GM12872 (cell line): Measurements from ENCODE around the gene IGF2BP3.

ENCODE experiments used
- TF ChIP-seq, protein P1 (sequence below): IDR thresholded peaks from 3 replicates; pipeline ENCODE4 v1.5.1; 2011; ENCODE audit warnings: low read depth, mild to moderate bottlenecking, low read length, moderate library complexity; ENCODE audit not compliant: insufficient read depth

IGF2BP3 gene

GRCh38 chr7:23358152-23358674 is 112.1 kb downstream of the IGF2BP3 start:
- TF ChIP-seq, protein P1, sequence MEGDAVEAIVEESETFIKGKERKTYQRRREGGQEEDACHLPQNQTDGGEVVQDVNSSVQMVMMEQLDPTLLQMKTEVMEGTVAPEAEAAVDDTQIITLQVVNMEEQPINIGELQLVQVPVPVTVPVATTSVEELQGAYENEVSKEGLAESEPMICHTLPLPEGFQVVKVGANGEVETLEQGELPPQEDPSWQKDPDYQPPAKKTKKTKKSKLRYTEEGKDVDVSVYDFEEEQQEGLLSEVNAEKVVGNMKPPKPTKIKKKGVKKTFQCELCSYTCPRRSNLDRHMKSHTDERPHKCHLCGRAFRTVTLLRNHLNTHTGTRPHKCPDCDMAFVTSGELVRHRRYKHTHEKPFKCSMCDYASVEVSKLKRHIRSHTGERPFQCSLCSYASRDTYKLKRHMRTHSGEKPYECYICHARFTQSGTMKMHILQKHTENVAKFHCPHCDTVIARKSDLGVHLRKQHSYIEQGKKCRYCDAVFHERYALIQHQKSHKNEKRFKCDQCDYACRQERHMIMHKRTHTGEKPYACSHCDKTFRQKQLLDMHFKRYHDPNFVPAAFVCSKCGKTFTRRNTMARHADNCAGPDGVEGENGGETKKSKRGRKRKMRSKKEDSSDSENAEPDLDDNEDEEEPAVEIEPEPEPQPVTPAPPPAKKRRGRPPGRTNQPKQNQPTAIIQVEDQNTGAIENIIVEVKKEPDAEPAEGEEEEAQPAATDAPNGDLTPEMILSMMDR: no peak

GRCh38 chr7:23357190-23358093 is 112.8 kb downstream of the IGF2BP3 start:
- TF ChIP-seq, protein P1: 0 out of 3 replicates have a peak, but pooled peaks have one; percentile 22

DNA sequence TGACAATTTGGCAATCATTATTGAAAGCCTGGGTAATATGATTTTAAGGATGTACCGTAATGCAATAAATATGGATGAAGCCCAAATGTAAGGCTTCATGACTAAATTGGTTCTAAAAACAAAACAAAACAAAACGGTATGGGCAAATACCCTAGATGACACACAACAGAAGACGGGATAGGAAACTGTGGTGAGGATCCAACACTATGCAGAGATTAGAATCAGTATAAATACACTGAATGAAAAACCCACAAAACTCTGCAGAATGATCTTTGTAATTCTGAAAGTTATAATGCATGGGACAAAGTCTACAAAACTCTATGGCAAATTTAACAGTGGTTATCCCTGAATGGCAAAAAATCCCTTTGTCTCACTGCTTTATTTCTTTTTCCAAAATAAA is 113.6 kb downstream of the IGF2BP3 start:
- TF ChIP-seq, protein P1: no peak

- TF ChIP-seq, protein P1: no peak
Measured at GRCh38 chr7:23356168-23356567, 114.1 kb downstream of the IGF2BP3 start.

- TF ChIP-seq, protein P1: no peak
Measured at GRCh38 chr7:23353172-23353571, 117.1 kb downstream of the IGF2BP3 start.

- TF ChIP-seq, protein P1: no peak
Measured at GRCh38 chr7:23350466-23350865, 119.8 kb downstream of the IGF2BP3 start.

GRCh38 chr7:23349484-23350157 is 120.7 kb downstream of the IGF2BP3 start:
- TF ChIP-seq, protein P1: no peak
